22Rv1 (cell line): Measurements from ENCODE around the gene CSF1R.

Source experiments
- ZFX ChIP-seq: fragments of 450-650 bp; IDR thresholded peaks from 2 replicates; pipeline ENCODE4 v1.6.1; 2017; ENCODE audit warnings: antibody characterized with exemption, borderline replicate concordance
- TF ChIP-seq, protein P1 (sequence below): fragments of 450-650 bp; IDR thresholded peaks from 2 replicates; pipeline ENCODE4 v1.5.1; 2017; ENCODE audit warnings: mild to moderate bottlenecking

DNA sequence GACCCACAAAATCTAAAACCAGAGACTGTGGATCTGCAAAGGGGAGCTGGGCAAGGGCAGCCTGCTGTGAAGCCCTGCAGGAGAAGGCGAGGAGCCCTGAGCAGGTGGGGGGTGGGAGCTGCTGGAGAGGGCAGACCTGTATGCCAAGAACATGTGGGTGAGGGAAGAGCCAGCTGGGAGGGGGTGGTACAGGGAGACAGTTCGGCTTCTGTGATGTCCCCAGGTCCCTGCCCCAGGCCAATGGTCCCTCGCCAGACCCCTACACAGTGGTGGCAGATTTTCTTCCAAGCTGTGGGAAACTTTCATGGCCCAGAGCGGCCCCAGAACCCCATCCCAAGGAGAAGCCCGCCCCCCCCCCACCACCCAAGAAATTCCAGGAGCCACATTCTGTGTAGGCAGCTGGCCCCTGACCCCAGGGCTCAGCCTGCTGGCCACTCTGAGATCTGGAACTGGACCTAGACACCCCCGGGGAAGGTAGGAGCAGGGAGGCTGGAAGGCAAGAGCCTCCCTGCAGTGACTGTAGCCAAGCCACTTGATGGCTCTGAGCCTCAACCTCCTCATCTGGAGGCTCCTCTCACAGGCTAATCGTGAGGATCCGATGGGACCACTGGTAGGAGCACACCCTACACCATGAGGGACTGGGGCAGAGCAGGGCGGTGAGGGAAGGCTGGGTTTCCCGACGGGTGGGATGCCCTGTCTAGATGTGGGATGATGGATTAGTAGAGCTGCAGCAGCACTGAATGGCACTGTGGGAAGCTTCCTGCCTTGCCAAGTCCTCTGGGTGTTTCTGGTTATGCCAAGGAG is 22.6 kb upstream of the CSF1R start:
- TF ChIP-seq, protein P1, sequence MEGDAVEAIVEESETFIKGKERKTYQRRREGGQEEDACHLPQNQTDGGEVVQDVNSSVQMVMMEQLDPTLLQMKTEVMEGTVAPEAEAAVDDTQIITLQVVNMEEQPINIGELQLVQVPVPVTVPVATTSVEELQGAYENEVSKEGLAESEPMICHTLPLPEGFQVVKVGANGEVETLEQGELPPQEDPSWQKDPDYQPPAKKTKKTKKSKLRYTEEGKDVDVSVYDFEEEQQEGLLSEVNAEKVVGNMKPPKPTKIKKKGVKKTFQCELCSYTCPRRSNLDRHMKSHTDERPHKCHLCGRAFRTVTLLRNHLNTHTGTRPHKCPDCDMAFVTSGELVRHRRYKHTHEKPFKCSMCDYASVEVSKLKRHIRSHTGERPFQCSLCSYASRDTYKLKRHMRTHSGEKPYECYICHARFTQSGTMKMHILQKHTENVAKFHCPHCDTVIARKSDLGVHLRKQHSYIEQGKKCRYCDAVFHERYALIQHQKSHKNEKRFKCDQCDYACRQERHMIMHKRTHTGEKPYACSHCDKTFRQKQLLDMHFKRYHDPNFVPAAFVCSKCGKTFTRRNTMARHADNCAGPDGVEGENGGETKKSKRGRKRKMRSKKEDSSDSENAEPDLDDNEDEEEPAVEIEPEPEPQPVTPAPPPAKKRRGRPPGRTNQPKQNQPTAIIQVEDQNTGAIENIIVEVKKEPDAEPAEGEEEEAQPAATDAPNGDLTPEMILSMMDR, result no peak
- TF ChIP-seq ZFX, result no peak
